K562 (cell line): ENCODE results near the gene CAPZA1. TPM values are rescaled to one million over a fixed set of nuclear protein-coding genes. Genes with fewer than 3 reads are reported as not detected.

Experiments
- CTBP1 ChIP-seq: fragments of 450-650 bp; IDR thresholded peaks from 2 replicates; pipeline ENCODE4 v1.6.1; 2016; ENCODE audit warnings: borderline replicate concordance
- DACH1 ChIP-seq: fragments of 450-650 bp; IDR thresholded peaks from 2 replicates; pipeline ENCODE4 v1.6.1; 2018; ENCODE audit not compliant: partially characterized antibody
- HDAC3 ChIP-seq: fragments of 450-650 bp; IDR thresholded peaks from 2 replicates; pipeline ENCODE4 v1.6.1; 2018; ENCODE audit warnings: borderline replicate concordance, mild to moderate bottlenecking, moderate library complexity; ENCODE audit not compliant: partially characterized antibody
- L3MBTL2 ChIP-seq: fragments of 450-650 bp; IDR thresholded peaks from 2 replicates; pipeline ENCODE4 v1.6.1; 2016; ENCODE audit warnings: mild to moderate bottlenecking, moderate library complexity
- NR3C1 ChIP-seq: sonication (generic); formaldehyde crosslinking; IDR thresholded peaks from 2 replicates; pipeline ENCODE4 v1.8.1; 2022; ENCODE audit warnings: missing genetic modification reagents
- RBFOX2 ChIP-seq: fragments of 200-400 bp; formaldehyde crosslinking; IDR thresholded peaks from 2 replicates; pipeline ENCODE4 v1.6.1; 2017; ENCODE audit warnings: low read depth, mild to moderate bottlenecking, low read length, moderate library complexity
- RUNX1 ChIP-seq: sonication (generic); IDR thresholded peaks from 2 replicates; pipeline ENCODE4 v1.6.1; 2016; ENCODE audit warnings: antibody characterized with exemption, low read depth
- TAF1 ChIP-seq: IDR thresholded peaks from 2 replicates; pipeline ENCODE4 v1.6.1; 2011; ENCODE audit warnings: mild to moderate bottlenecking, low read length, moderate library complexity; ENCODE audit not compliant: insufficient read depth, control insufficient read depth, severe bottlenecking; ENCODE audit errors: extremely low read depth
- TEAD4 ChIP-seq, 2 experiments: sonication (generic) in 1 of 2; formaldehyde crosslinking in 1 of 2; IDR thresholded peaks; 2 replicates each; pipeline versions ENCODE4 v1.6.1 to v1.8.0; 2012 to 2022; ENCODE audit warnings: borderline replicate concordance in 1 of 2, inconsistent platforms in 1 of 2, low read length in 1 of 2, mild to moderate bottlenecking in 1 of 2, missing genetic modification reagents in 1 of 2
- XRCC5 ChIP-seq: fragments of 200-400 bp; formaldehyde crosslinking; IDR thresholded peaks from 2 replicates; pipeline ENCODE4 v1.6.1; 2017; ENCODE audit warnings: low read depth, mild to moderate bottlenecking, low read length
- ZNF174 ChIP-seq: fragments of 250-450 bp; sonication (Bioruptor Pico); IDR thresholded peaks from 2 replicates; pipeline ENCODE4 v1.4.0; 2020; ENCODE audit warnings: mild to moderate bottlenecking
- polyA plus RNA-seq, 8 experiments: library from polyadenylated mRNA; depleted of rRNA in 4 of 8; stranded (reverse) in 5 of 8; unstranded in 3 of 8; fragments of >200 nt; fragmentation: Nextera tagmentation in 2 of 8; fragmentation: Illumina TruSeq in 1 of 8; extraction: Ambion mirVana in 2 of 8; extraction: Trizol in 1 of 8; gene quantifications; 2 replicates each; pipeline versions ENCODE4 v1.2.1 to v1.2.3, GENCODE V29; 2011 to 2014; ENCODE audit warnings: inconsistent platforms in 1 of 8, missing spikeins in 1 of 8
- total RNA-seq, 7 experiments: library from RNA; depleted of rRNA in 6 of 7; stranded (reverse); fragments of >200 nt in 6 of 7; fragmentation: Illumina TruSeq in 2 of 7; extraction: Trizol in 2 of 7; gene quantifications; 2 replicates each; pipeline versions ENCODE4 v1.2.1 to v1.2.3, GENCODE V29; 2011 to 2021; ENCODE audit warnings: low replicate concordance in 1 of 7
- TF ChIP-seq, protein P1 (sequence below): IDR thresholded peaks from 2 replicates; pipeline ENCODE4 v1.6.1; 2014; ENCODE audit warnings: antibody characterized with exemption
- TF ChIP-seq, protein P2 (sequence below), 2 experiments: fragments of 150-350 bp in 1 of 2; IDR thresholded peaks; 2 replicates each; pipeline ENCODE4 v1.6.1; 2012 to 2016; ENCODE audit warnings: low read depth in 2 of 2, low read length in 2 of 2, mild to moderate bottlenecking in 1 of 2, moderate library complexity in 1 of 2
- TF ChIP-seq, protein P3 (sequence below): fragments of 450-650 bp; IDR thresholded peaks from 2 replicates; pipeline ENCODE4 v1.7.0; 2016; ENCODE audit warnings: borderline replicate concordance

CAPZA1 gene
- total and polyA plus RNA-seq, 9 of the 15 experiments (the other 6 are each of a cell fraction or from before 2014, with no cell fraction given): 237 to 1,020 (median 306) TPM

DNA sequence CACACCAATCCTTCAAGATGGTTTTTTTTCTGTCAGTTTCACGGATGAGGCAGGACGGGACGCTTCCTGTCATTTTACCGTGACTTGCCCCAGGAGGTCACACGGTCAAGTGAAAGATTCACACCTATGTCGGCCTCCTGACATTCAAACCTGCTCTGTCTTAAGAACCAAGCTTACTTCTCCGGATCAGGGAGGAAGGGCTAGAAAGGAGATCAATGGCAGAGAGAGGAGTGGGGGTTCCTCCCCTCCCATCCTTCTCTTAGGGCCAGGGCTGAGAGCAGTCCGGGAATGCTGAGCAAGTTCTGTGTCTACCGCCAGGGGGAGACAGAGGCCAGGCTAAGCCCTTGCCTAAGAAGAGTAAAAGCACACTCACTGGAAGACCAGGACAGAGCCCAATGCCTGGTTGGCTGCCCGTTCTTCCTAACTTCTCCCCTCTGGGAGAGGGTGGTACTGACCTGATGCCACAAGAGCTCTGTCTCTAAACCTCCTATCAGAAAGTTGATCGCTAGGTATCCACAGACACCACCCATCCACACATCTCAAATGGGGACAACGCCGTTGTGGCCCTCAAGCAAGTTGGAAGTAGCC is 96.6 kb downstream of the CAPZA1 start (continued):
- TF ChIP-seq, protein P1, sequence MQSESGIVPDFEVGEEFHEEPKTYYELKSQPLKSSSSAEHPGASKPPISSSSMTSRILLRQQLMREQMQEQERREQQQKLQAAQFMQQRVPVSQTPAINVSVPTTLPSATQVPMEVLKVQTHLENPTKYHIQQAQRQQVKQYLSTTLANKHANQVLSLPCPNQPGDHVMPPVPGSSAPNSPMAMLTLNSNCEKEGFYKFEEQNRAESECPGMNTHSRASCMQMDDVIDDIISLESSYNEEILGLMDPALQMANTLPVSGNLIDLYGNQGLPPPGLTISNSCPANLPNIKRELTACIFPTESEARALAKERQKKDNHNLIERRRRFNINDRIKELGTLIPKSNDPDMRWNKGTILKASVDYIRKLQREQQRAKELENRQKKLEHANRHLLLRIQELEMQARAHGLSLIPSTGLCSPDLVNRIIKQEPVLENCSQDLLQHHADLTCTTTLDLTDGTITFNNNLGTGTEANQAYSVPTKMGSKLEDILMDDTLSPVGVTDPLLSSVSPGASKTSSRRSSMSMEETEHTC: no peak
- TF ChIP-seq RBFOX2 (no peak), RUNX1 (0 out of 2 replicates have a peak, but pooled peaks have one; percentile 37), NR3C1 (no peak), DACH1 (no peak), L3MBTL2 (no peak), CTBP1 (peak; percentile 69; the same call in 1 of the 2 replicates), ZNF174 (CRISPR knock-in tag) (no peak), TEAD4 (IDR thresholded peaks at IDR 0.05; ENCODE audit: low read length) (peak; percentile 54), TEAD4 (CRISPR knock-in tag; IDR thresholded peaks at IDR 0.05; ENCODE audit: borderline replicate concordance) (no peak), XRCC5 (peak; percentile 91), HDAC3 (no peak), TAF1 (no peak)
- TF ChIP-seq, protein P2, sequence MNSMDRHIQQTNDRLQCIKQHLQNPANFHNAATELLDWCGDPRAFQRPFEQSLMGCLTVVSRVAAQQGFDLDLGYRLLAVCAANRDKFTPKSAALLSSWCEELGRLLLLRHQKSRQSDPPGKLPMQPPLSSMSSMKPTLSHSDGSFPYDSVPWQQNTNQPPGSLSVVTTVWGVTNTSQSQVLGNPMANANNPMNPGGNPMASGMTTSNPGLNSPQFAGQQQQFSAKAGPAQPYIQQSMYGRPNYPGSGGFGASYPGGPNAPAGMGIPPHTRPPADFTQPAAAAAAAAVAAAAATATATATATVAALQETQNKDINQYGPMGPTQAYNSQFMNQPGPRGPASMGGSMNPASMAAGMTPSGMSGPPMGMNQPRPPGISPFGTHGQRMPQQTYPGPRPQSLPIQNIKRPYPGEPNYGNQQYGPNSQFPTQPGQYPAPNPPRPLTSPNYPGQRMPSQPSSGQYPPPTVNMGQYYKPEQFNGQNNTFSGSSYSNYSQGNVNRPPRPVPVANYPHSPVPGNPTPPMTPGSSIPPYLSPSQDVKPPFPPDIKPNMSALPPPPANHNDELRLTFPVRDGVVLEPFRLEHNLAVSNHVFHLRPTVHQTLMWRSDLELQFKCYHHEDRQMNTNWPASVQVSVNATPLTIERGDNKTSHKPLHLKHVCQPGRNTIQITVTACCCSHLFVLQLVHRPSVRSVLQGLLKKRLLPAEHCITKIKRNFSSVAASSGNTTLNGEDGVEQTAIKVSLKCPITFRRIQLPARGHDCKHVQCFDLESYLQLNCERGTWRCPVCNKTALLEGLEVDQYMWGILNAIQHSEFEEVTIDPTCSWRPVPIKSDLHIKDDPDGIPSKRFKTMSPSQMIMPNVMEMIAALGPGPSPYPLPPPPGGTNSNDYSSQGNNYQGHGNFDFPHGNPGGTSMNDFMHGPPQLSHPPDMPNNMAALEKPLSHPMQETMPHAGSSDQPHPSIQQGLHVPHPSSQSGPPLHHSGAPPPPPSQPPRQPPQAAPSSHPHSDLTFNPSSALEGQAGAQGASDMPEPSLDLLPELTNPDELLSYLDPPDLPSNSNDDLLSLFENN (IDR thresholded peaks at IDR 0.05; ENCODE audit: low read depth in 2 of 2, low read length in 2 of 2): 0 out of 4 replicates have a peak, but pooled peaks of 1 of the 2 experiments have one; percentile 14
- TF ChIP-seq, protein P3, sequence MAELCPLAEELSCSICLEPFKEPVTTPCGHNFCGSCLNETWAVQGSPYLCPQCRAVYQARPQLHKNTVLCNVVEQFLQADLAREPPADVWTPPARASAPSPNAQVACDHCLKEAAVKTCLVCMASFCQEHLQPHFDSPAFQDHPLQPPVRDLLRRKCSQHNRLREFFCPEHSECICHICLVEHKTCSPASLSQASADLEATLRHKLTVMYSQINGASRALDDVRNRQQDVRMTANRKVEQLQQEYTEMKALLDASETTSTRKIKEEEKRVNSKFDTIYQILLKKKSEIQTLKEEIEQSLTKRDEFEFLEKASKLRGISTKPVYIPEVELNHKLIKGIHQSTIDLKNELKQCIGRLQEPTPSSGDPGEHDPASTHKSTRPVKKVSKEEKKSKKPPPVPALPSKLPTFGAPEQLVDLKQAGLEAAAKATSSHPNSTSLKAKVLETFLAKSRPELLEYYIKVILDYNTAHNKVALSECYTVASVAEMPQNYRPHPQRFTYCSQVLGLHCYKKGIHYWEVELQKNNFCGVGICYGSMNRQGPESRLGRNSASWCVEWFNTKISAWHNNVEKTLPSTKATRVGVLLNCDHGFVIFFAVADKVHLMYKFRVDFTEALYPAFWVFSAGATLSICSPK: no peak
